GM12872 (cell line): ENCODE results near the gene SLC24A3.

Experiments used
- TF ChIP-seq, protein P1 (sequence below): IDR thresholded peaks from 3 replicates; pipeline ENCODE4 v1.5.1; 2011; ENCODE audit warnings: low read depth, mild to moderate bottlenecking, low read length, moderate library complexity; ENCODE audit not compliant: insufficient read depth

SLC24A3 gene

GRCh38 chr20:19554666-19555065 is 342.2 kb downstream of the SLC24A3 start:
- TF ChIP-seq, protein P1, sequence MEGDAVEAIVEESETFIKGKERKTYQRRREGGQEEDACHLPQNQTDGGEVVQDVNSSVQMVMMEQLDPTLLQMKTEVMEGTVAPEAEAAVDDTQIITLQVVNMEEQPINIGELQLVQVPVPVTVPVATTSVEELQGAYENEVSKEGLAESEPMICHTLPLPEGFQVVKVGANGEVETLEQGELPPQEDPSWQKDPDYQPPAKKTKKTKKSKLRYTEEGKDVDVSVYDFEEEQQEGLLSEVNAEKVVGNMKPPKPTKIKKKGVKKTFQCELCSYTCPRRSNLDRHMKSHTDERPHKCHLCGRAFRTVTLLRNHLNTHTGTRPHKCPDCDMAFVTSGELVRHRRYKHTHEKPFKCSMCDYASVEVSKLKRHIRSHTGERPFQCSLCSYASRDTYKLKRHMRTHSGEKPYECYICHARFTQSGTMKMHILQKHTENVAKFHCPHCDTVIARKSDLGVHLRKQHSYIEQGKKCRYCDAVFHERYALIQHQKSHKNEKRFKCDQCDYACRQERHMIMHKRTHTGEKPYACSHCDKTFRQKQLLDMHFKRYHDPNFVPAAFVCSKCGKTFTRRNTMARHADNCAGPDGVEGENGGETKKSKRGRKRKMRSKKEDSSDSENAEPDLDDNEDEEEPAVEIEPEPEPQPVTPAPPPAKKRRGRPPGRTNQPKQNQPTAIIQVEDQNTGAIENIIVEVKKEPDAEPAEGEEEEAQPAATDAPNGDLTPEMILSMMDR, result no peak

- TF ChIP-seq, protein P1, result no peak
Measured at GRCh38 chr20:19555726-19556125, 343.3 kb downstream of the SLC24A3 start.

- TF ChIP-seq, protein P1, result no peak
Measured at GRCh38 chr20:19557291-19557690, 344.8 kb downstream of the SLC24A3 start.

DNA sequence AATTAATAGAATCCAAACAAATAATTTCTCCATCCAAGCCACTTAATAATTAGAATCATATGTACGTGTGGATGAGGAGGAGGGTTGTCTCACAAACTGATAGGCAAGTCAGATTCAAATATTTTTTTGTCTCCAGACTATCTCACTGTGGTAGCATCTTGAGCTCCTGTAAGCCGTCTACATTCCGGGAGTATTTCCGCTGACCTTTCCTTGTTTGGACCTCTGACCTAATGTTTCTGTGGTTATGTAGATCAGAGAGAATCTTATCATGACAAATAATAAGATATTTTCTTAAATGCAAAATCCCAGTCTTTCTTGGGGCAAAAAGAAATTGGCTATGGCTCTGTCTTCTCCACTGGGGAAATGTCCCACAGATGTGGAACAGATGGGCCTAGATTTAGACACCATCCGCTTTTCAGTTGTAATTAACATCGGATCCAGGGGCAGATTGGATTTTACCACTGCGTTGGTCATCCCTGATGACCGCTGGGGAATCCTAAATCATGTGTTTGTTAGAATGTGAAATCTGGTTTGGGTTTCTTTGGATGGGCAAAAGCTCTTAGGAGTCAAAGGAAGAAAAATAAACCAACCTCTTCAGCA is 348.5 kb downstream of the SLC24A3 start:
- TF ChIP-seq, protein P1, result no peak

GRCh38 chr20:19562426-19562825 is 350.0 kb downstream of the SLC24A3 start:
- TF ChIP-seq, protein P1, result no peak

GRCh38 chr20:19564261-19564660 is 351.8 kb downstream of the SLC24A3 start:
- TF ChIP-seq, protein P1, result no peak

DNA sequence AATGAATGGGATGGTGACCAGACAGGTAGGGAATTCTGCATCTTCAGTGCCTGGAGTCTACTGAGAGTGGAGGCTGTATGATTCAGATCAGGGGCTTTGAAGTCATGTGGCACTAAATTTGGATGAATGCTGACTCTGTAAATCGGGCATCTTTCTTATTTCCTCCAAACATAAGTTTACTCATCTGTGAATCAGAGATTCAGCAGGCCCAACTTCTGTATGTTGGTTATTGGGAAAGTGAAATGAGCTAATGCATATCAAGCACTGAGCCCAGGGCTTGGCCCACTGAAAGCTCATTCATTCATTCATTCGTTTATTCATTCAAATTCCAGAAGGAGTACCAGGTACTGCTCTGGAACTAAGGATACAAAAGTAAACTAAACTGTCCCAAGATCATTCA is 353.3 kb downstream of the SLC24A3 start:
- TF ChIP-seq, protein P1, result no peak
